Measurements from ENCODE around the gene FOXP2.

GRCh38 chr7:114575098-114575497 lies 160.5 kb downstream of the FOXP2 start:
- TF ChIP-seq EP300 (IDR thresholded peaks at IDR 0.05), result no peak
- TF ChIP-seq CTCF (IDR thresholded peaks at IDR 0.05), result no peak

Data from gastroesophageal sphincter (tissue), 3 donors.